GM18873 (cell line): Measurements from ENCODE around the gene POLR3K.

Experiments used
- ATAC-seq: cut with Tn5 transposase; IDR thresholded peaks from one replicate; pipeline ENCODE4 v1.9.1; 2021; ENCODE audit warnings: mild to moderate bottlenecking, moderate library complexity, moderate number of reproducible peaks; ENCODE audit not compliant: unreplicated experiment, low FRiP score

POLR3K gene

GRCh38 chr16:79151-80054 is 26.0 kb upstream of the POLR3K start:
- ATAC-seq = no peak

- no peak for ATAC-seq
These were observed 25.2 kb upstream of the POLR3K start for GRCh38 chr16:78444-79150.

GRCh38 chr16:77807-78443 is 24.5 kb upstream of the POLR3K start, which contains the start of gene MPG:
Gene MPG, plus strand, starts transcription at chr16:78225. Its CDS starts 85 bp downstream, at chr16:78310.
- ATAC-seq = no peak

- ATAC-seq = no peak
These were observed 23.9 kb upstream of the POLR3K start for GRCh38 chr16:77273-77806.

GRCh38 chr16:76535-77272 is 23.3 kb upstream of the POLR3K start:
- no peak for ATAC-seq

- no peak for ATAC-seq
These were observed 22.4 kb upstream of the POLR3K start for GRCh38 chr16:75580-76501.

- no peak for ATAC-seq
These were observed 21.4 kb upstream of the POLR3K start for GRCh38 chr16:74747-75334.

- no peak for ATAC-seq
These were observed 20.8 kb upstream of the POLR3K start for GRCh38 chr16:74051-74746.

- ATAC-seq = no peak
These were observed 19.4 kb upstream of the POLR3K start, which contains the start of gene RHBDF1 for GRCh38 chr16:72561-73548. Gene RHBDF1, minus strand, starts transcription at chr16:72631. Its CDS starts 7,616 bp downstream, at chr16:65015.

GRCh38 chr16:71540-72401 is 18.4 kb upstream of the POLR3K start:
- ATAC-seq = no peak

- no peak for ATAC-seq
These were observed 17.8 kb upstream of the POLR3K start for GRCh38 chr16:71210-71539.

GRCh38 chr16:69181-69580 is 15.8 kb upstream of the POLR3K start:
- no peak for ATAC-seq

GRCh38 chr16:67884-68789 is 14.7 kb upstream of the POLR3K start:
- ATAC-seq = no peak

- ATAC-seq = no peak
These were observed 13.9 kb upstream of the POLR3K start for GRCh38 chr16:67183-67791.
